IPS-20b (cell line): ENCODE results near the gene ALKBH4.
"Not testable (repeated sequence)": the region's sequence is repeated elsewhere in the genome, so short reads cannot be mapped to it uniquely, and the experiment has no call there.

Source experiments
- H3K27ac ChIP-seq: one replicate; pipeline ENCODE4 v1.5.1; 2013; ENCODE audit warnings: low read length
- H3K27me3 ChIP-seq: 2 replicates; pipeline ENCODE4 v1.6.1; 2013; ENCODE audit warnings: mild to moderate bottlenecking, low read length, inconsistent platforms; ENCODE audit not compliant: insufficient read depth
- H3K36me3 ChIP-seq: 2 replicates; pipeline ENCODE4 v1.6.1; 2013; ENCODE audit warnings: low read depth, mild to moderate bottlenecking, inconsistent platforms, low read length, moderate library complexity; ENCODE audit not compliant: insufficient read depth
- H3K4me1 ChIP-seq: 2 replicates; pipeline ENCODE4 v1.6.1; 2013; ENCODE audit warnings: mild to moderate bottlenecking, control low read depth, inconsistent platforms, low read length, moderate library complexity; ENCODE audit not compliant: insufficient read depth
- H3K4me3 ChIP-seq: 2 replicates; pipeline ENCODE4 v1.5.1; 2013; ENCODE audit warnings: mild to moderate bottlenecking, low read length, inconsistent platforms
- H3K9ac ChIP-seq: 2 replicates; pipeline ENCODE4 v1.6.1; 2013; ENCODE audit warnings: low read depth, mild to moderate bottlenecking, inconsistent platforms, low read length, moderate library complexity
- H3K9me3 ChIP-seq: 2 replicates; pipeline ENCODE4 v1.6.1; 2013; ENCODE audit warnings: mild to moderate bottlenecking, low read depth, low read length, inconsistent platforms; ENCODE audit not compliant: insufficient read depth

ALKBH4 gene

DNA sequence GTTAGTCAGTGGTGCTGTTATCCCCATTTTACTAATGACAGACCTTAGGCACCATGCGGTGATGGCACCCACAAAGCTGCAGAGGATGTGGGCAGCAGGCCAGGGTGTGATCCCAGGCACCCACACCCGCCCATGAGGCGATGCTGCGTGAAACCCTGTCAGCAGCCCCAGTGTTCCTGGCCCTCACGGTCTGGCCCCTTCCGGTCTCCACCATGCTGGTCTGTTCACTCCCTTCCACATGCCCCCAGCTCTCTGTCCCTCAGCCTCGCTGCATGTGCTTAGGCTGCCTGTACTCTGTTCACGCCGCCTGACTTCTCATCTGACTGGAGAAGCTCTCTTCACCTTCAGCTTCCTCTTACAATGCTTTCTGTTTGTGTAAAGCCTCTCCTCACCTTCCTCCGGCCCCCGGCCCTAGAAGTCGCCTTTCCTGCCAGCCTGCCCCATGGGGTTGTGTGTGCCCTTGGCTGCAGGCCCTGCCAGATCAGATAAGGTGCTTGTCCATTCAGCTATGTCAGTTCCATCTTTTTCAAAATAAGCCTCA is 48.9 kb downstream of the ALKBH4 start:
- no peak overlapping the region for H3K4me3 ChIP-seq
- H3K9me3 ChIP-seq: no peaks in the 10 kb centered on the region
- H3K9ac ChIP-seq: no peak overlapping the region
- peaks cover 83% of the 10 kb centered on the region for H3K36me3 ChIP-seq
- no peak overlapping the region for H3K27ac ChIP-seq
- H3K27me3 ChIP-seq: no peaks in the 10 kb centered on the region
- H3K4me1 ChIP-seq: no peaks in the 10 kb centered on the region

DNA sequence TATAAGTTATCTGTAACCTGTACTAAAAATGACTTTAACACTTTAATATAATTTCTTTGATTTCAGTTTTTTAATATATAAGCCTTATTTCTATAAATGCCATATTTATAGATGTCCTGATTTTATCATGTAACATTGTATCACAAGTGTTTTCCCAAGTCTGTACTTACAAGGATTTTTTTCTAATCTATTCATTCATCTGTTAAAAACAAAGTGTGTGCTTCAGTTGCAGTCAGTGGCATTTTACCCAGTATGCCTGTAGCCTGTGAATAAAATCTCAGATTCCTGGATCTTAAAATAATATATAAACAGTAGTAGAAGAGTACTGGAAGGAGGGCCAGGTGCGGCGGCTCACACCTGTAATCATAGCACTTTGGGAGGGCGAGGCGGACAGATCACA is 51.1 kb downstream of the ALKBH4 start:
- peaks cover 3% of the 10 kb centered on the region; the same call in 1 of the 2 replicates for H3K9me3 ChIP-seq
- H3K27ac ChIP-seq: no peak overlapping the region
- no peaks in the 10 kb centered on the region for H3K4me1 ChIP-seq
- no peak overlapping the region for H3K4me3 ChIP-seq
- no peaks in the 10 kb centered on the region for H3K27me3 ChIP-seq
- H3K9ac ChIP-seq: no peak overlapping the region
- peaks cover 88% of the 10 kb centered on the region for H3K36me3 ChIP-seq

DNA sequence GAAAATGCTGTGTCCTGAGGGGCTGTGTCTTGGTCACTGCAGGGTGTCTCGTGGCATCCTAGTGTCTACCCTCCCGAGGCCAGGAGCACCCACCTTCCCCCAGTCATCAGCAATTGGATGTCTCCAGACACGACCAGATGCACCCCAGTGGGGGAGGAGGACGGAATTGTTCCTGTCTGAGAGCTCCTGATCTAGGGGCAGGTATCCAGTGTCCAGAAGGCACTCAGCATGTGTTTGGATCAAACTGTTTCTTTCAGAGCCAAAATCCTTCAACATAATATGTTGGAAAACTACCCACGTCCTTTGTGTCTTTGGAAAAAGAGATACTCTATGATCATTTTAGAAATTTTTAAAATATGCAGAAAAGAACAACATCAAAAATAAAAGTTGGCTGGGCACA is 51.6 kb downstream of the ALKBH4 start:
- Histone ChIP-seq H3K9me3 (peaks cover 3% of the 10 kb centered on the region; the same call in 1 of the 2 replicates), H3K4me3 (no peak overlapping the region), H3K27ac (no peak overlapping the region), H3K4me1 (no peaks in the 10 kb centered on the region), H3K27me3 (no peaks in the 10 kb centered on the region), H3K36me3 (peaks cover 88% of the 10 kb centered on the region), H3K9ac (no peak overlapping the region)

DNA sequence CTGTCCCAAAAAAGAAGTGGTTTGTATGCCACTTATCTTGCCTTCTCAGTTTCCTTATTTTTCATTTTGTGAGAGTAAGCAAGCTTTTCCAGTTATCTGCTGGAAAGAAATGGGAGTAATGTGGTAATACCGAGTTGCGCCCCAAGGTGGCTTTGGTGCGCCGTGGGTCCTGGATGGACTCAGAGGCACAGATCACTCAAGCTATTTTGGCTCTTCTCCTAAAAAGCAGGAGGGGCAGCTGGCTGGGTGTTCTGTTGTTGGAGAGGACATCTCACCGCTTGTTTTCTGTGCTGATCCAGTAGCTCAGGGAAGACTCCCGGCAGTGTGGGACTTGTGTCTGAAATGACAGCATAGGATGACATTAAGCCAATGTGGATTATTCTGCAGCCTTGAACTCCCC is 52.1 kb downstream of the ALKBH4 start:
- peaks cover 3% of the 10 kb centered on the region; the same call in 1 of the 2 replicates for H3K9me3 ChIP-seq
- H3K27me3 ChIP-seq: no peaks in the 10 kb centered on the region
- no peaks in the 10 kb centered on the region for H3K4me1 ChIP-seq
- H3K27ac ChIP-seq: no peak overlapping the region
- peaks cover 92% of the 10 kb centered on the region for H3K36me3 ChIP-seq
- no peak overlapping the region for H3K9ac ChIP-seq
- no peak overlapping the region for H3K4me3 ChIP-seq

DNA sequence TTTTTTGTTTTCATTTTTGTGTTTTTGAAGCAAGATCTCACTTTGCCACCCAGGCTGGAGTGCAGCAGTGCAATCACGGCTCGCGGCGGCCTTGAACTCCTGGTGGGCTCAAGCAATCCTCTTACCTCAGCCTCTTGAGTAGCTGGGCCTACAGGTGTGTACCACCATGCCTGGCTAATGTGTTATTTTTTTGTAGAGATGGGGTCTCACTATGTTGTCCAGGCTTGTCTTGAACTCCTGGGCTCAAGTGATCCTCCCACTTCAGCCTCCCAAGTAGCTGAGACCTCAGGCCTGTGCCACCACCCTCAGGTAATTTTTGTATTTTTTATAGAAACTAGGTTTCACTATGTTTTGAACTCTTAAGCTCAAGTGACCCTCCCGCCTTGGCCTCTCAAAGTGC is 53.7 kb downstream of the ALKBH4 start:
- Histone ChIP-seq H3K27me3 (no peaks in the 10 kb centered on the region), H3K27ac (no peak overlapping the region), H3K36me3 (peaks cover 95% of the 10 kb centered on the region), H3K4me1 (no peaks in the 10 kb centered on the region), H3K9me3 (peaks cover 3% of the 10 kb centered on the region; the same call in 1 of the 2 replicates), H3K9ac (no peak overlapping the region), H3K4me3 (no peak overlapping the region)

DNA sequence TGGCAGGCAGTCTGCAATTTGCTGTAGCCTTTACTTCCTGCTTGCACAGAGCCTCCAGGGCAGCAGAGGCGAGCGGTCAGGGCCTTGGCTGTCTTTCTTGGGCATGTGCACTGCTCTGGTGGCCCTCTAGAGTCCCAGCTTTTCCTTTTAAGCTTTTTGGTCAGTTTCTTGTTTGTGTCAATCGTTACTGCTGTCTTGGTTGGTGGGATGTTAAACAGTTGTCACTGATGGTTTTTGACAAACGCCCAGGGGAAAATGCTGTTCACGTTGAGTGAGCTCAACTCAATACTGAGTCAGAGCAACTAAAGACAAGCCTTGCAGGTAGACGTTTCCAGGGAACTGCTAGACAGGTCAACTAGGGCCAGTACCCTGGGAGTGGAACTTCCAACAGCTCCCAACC is 54.5 kb downstream of the ALKBH4 start:
- Histone ChIP-seq H3K9ac (no peak overlapping the region), H3K36me3 (peaks cover 96% of the 10 kb centered on the region), H3K4me3 (no peak overlapping the region), H3K4me1 (no peaks in the 10 kb centered on the region), H3K9me3 (peaks cover 3% of the 10 kb centered on the region; the same call in 1 of the 2 replicates), H3K27ac (no peak overlapping the region), H3K27me3 (no peaks in the 10 kb centered on the region)

DNA sequence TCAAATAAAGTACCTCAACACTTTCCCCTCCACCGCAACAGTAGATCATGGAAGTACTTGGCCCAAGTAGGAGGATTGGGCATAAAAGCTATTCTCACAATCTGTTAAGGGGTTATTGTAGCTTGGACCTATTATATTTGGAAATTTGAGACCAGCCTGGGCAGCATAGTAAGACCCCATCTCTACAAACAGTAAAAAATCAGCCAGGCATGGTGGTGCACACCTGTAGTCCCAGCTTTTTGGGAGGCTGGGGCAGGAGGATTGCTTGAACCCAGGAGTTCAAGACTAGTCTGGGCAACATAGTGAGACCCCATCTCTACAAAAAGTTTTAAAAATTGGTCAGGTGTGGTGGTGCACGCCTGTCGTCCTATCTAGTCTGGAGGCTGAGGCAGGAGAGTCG is 55.3 kb downstream of the ALKBH4 start:
- peaks cover 95% of the 10 kb centered on the region for H3K36me3 ChIP-seq
- H3K9ac ChIP-seq: no peak overlapping the region
- no peaks in the 10 kb centered on the region for H3K4me1 ChIP-seq
- no peak overlapping the region for H3K27ac ChIP-seq
- H3K4me3 ChIP-seq: no peak overlapping the region
- no peaks in the 10 kb centered on the region for H3K27me3 ChIP-seq
- H3K9me3 ChIP-seq: peaks cover 3% of the 10 kb centered on the region; the same call in 1 of the 2 replicates

DNA sequence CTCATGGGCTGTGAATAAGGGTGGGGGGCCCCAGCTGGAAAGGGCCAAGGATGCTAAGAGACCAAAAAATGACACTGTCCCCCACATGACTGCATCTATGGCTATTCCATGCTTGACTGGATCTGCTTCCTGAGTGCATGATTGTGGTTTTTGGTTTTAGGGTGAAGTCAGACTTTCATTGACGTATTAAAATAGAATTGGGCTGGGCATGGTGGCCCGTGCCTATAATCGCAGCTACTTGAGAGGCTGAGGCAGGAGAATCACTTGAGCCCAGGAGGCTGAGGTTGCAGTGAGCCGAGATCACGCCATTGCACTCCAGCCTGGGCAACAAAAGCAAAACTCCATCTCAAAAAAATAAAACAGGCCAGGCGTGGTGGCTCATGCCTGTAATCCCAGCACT is 56.1 kb downstream of the ALKBH4 start:
- not testable (repeated sequence) for H3K4me3 ChIP-seq, H3K27me3 ChIP-seq, H3K4me1 ChIP-seq, H3K27ac ChIP-seq, H3K9ac ChIP-seq, H3K9me3 ChIP-seq
- peaks cover 96% of the 10 kb centered on the region for H3K36me3 ChIP-seq

DNA sequence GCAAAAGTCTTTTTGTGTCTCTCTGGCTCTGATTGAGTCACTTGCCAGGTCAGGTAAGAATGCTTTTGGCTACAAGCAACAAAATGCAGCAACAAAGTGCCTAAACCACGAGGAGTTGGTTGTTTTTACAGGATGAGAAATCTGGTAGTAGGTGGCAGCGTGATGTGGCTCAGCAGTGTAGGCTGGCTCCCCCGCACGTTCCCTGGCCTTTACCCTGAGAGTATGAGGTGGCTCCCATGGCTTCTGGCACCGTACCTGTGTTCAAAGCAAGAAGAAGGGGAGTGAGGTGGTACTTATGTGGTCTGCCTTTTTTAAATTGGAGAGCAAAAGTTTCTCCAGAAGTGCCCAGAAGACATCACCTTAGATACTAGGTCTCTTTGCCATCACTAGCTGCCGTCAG is 56.8 kb downstream of the ALKBH4 start:
- H3K27me3 ChIP-seq: no peaks in the 10 kb centered on the region
- H3K9me3 ChIP-seq: peaks cover 3% of the 10 kb centered on the region; the same call in 1 of the 2 replicates
- H3K36me3 ChIP-seq: peaks cover 96% of the 10 kb centered on the region
- no peak overlapping the region for H3K27ac ChIP-seq
- no peaks in the 10 kb centered on the region for H3K4me1 ChIP-seq
- H3K9ac ChIP-seq: no peak overlapping the region
- no peak overlapping the region for H3K4me3 ChIP-seq
